GM12864 (cell line): ENCODE measurements around the gene RB1.
"Not testable (repeated sequence)": the region's sequence is repeated elsewhere in the genome, so short reads cannot be mapped to it uniquely, and the experiment has no call there.

Experiments used
- DNase-seq: peaks from one replicate; pipeline ENCODE4 v3.0.0-alpha.2; 2011; ENCODE audit warnings: low read depth
- H3K4me3 ChIP-seq: 2 replicates; pipeline ENCODE4 v1.5.1; 2011; ENCODE audit warnings: mild to moderate bottlenecking, low read depth, low read length, control low read depth
- TF ChIP-seq, protein P1 (sequence below): IDR thresholded peaks from 2 replicates; pipeline ENCODE4 v1.5.1; 2011; ENCODE audit warnings: low read depth, mild to moderate bottlenecking, moderate library complexity, low read length, control low read depth, inconsistent platforms; ENCODE audit errors: missing control alignments

RB1 gene

DNA sequence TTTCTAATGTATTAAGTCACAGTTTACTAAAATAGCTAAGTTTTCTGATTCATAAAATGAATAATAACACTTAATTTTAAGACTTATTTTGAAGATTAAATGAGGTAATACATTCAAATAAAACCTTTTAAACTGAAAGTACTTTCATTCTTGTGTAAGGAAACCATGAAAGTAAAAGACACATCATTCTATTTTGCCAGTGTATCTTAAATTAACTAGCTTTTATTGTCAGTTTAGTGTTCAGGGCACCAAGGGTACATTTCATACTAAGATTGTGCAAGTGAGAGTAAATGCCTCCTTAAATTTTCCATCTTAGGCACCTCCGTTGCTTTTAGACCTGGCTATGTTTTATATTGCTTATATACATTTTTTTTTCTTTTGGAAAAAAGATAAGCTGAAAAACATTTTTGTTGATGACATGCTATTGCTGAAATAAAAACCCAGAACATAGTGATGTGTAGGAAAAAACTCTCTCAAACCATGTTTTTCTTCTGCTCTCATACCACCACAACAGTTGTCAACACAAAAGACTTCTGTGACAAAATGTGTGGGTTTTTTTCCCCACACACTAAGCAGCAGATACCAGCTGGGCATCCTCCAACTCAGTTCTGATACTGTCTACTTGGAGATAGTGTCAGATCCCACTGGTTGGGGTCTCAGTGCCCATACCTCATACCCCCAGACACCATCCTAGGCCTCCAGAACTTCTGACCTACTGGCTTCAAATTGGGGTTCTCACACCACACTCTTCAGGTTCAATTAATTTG is 140.1 kb downstream of the RB1 start:
- no peak for DNase-seq
- no peak overlapping the region for H3K4me3 ChIP-seq
- TF ChIP-seq, protein P1, sequence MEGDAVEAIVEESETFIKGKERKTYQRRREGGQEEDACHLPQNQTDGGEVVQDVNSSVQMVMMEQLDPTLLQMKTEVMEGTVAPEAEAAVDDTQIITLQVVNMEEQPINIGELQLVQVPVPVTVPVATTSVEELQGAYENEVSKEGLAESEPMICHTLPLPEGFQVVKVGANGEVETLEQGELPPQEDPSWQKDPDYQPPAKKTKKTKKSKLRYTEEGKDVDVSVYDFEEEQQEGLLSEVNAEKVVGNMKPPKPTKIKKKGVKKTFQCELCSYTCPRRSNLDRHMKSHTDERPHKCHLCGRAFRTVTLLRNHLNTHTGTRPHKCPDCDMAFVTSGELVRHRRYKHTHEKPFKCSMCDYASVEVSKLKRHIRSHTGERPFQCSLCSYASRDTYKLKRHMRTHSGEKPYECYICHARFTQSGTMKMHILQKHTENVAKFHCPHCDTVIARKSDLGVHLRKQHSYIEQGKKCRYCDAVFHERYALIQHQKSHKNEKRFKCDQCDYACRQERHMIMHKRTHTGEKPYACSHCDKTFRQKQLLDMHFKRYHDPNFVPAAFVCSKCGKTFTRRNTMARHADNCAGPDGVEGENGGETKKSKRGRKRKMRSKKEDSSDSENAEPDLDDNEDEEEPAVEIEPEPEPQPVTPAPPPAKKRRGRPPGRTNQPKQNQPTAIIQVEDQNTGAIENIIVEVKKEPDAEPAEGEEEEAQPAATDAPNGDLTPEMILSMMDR, result no peak

DNA sequence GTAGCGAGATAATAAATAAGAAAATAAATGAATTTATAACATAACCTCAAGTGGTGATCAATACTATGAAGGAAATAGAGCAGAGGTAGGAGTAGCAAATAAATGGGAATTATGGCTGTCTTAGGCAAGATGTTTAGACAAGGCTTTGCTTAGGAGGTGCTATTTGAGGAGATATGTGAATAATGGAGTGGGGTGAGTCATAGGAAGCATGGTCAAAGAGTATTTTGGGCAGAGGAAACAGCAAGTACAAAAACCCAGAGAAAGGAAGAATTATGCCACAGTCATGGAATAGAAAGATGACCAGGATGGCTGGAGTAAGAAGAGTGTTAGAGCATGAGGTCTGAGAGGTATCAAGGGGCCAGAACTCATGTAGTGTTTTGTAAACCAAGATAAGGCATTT is 142.9 kb downstream of the RB1 start:
- H3K4me3 ChIP-seq, result no peak overlapping the region
- TF ChIP-seq, protein P1, result no peak
- DNase-seq, result no peak

DNA sequence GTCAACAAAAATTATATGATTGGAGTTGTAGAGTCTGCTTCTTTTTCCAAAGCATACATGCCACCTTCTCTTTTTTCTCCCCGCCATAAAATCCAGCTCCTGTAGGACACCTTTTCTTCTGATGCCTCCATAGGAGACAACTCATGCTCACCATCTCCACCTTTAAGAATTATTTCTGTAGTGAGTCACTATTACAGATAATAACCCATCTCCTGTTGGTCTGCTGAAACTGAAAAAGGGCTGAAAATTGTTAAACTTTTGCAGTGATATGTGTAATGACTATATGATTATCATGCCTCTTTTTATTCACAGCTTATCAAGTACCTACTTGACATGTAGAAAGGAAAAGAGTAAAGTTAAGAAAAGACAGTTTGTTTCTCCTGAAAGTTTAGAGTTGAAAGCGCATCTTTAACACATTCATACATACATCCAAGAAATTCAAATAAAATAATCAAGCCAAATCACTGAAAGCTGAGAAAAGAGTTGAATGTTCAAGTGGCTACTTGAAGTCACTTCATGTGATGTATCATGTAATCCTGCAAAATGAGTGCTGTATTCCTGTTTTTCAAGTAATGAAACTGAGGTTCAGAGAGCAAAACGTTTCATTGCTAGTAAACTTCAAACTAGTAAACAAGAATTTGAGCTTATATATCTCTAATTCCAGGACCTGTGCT is 144.9 kb downstream of the RB1 start:
- no peak overlapping the region for H3K4me3 ChIP-seq
- TF ChIP-seq, protein P1, result no peak
- DNase-seq, result no peak

DNA sequence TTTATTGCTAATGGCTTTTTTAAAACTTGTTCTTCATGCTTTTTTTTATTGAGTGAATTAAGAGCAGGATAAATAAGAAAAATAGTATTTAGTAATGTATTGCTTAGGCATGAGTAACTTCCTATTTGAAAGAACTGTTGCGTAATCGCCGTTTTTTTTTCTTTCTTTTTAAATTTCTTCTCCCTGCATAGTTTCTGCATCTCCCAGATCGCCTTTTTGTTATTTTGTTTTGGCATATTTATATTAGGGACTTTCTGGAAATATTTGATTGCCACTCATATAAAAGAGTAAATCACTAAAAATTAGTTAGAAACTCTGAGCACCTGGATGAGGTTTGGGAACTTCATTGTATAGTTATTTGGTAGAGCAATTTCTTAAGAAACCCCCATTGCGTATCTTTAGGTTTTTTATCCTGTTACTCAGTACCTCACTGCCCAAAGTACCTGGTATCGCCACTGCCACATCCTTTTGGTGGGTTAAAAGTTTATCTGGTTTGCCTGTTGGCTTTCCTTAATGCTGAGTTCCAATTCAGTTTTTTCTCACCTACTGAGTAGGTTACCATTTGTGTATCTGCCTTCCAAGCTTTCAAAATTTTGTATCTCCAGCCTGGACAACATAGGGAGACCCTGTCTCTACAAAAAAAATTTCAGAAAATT is 145.5 kb downstream of the RB1 start:
- H3K4me3 ChIP-seq, result no peak overlapping the region
- TF ChIP-seq, protein P1, result no peak
- no peak for DNase-seq

DNA sequence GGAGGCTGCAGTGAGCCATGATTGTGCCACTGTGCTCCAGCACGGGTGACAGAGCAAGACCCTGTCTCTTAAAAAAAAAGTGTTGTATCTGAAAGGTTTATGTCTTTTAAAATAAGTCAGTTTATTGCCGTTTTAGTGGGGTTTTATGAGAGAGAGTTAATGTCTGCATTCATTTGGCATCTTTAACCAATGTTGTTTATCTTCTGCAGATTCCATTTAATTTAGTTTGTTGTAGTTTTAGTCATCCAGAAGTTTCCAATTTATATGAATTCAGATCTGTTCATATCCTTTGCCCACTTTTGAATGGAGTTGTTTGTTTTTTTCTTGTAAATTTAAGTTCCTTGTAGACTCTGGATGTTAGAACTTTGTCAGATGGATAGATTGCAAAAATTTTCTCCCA is 146.1 kb downstream of the RB1 start:
- no peak overlapping the region for H3K4me3 ChIP-seq
- TF ChIP-seq, protein P1, result no peak

DNA sequence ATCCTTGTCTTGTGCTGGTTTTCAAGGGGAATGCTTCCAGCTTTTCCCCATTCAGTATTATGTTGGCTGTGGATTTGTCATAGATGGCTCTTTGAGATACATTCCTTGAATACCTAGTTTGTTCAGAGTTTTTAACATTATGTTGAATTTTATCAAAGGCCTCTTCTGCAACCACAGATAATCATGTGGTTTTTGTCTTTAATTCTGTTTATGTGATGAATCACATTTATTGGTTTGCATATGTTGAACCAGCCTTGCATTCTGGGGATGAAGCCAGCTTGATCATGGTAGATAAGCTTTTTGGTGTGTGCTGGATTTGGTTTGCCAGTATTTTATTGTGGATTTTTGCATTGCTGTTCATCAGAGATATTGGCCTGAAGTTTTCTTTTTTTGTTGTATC is 147.6 kb downstream of the RB1 start:
- DNase-seq, H3K4me3 ChIP-seq: not testable (repeated sequence)

More for the DNA sequence above, 146.1 kb downstream of the RB1 start:
- DNase-seq, result no peak

DNA sequence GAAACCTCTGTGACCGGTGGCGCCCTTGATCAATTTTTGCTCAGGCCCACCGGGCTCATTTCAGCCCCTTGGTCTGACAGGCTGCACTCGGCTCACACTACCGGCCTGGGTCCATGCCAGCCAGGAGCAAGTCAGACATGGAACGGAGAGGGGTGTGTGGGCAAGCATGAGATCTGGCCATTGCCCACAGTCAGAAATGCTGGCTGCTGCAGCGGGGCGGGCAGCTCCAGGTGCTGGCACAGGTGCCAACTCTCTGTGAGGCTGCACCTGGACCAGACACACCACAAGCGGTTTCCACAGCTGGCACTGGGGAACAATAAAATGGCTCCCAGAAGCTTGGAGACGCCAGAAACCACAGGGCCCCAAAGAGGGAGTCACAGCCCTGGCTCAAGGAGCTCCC is 153.0 kb downstream of the RB1 start:
- no peak for DNase-seq
- TF ChIP-seq, protein P1, result no peak
- no peak overlapping the region for H3K4me3 ChIP-seq
